Measurements from ENCODE around the gene ACP5. TPM values are rescaled to one million over a fixed set of nuclear protein-coding genes. Genes with fewer than 3 reads are reported as not detected.

The ACP5 gene
- total and polyA plus RNA-seq, 2 of the 8 experiments (the other 6 are each of a cell fraction or from before 2014, with no cell fraction given), result 9.0 to 14.3 TPM

DNA sequence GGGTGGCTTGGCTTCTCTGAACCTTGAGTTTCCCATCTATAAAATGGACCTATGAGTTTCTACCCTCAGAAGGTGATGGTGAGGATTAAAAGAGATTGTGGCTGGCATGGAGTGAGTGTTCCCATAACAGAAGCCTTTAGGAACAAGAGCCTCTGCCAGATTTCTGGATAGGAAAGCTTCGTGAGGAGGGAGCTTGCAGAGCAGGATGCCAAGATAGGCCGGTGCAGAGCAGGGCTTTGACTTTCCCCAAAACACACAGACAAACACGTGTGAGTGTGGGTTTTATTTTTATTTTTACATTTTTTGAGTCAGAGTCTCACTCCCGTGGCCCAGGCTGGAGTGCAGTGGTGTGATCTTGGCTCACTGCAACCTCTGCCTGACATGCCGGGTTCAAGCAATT lies 42.5 kb downstream of the ACP5 start (continued):
- TF ChIP-seq JUND (IDR thresholded peaks at IDR 0.05; ENCODE audit: low read length) (no peak), CHD7 (IDR thresholded peaks at IDR 0.05; ENCODE audit: insufficient replicate concordance, low read length) (no peak)

Measured in H1 (cell line).